SU-DHL-6 (cell line): ENCODE data around the gene IDI2.

Experiments used
- CTCF ChIP-seq: fragments of 200-600 bp; sonication (generic); IDR thresholded peaks from one replicate; pipeline ENCODE4 v1.5.1; 2017; ENCODE audit warnings: antibody characterized with exemption, mild to moderate bottlenecking, low read length, moderate library complexity; ENCODE audit not compliant: insufficient read depth, poor library complexity, severe bottlenecking
- EZH2phosphoT487 ChIP-seq: fragments of 200-600 bp; sonication (generic), shearing (Covaris generic); conservative IDR thresholded peaks from 2 replicates; pipeline ENCODE4 v1.6.1; 2018; ENCODE audit warnings: mild to moderate bottlenecking, antibody characterized with exemption, low read length, moderate library complexity, mixed read lengths

DNA sequence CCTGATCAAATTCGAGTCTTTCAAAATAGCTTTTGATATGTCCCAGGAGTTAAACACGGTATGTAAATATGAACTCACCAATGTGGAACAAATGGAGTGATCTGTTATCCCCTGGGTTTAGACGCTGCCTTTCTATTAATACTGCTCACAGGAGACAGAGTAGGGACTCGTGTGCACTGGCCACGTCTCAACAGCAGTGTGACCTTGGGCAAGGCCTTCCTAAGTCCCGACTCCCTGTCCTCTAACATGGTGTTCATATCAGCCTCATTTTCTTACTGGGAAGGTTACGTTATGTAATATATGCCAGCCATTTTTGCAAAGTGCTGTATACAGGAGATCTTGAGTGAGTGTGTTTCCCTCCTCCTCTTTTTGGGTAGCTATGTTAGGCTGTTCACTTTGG, 32.4 kb upstream of the IDI2 start:
- TF ChIP-seq CTCF: no peak
- TF ChIP-seq EZH2phosphoT487: no peak
